Parathyroid adenoma (tissue), 2 donors: Measurements from ENCODE around the gene PBX2.

Experiments
- H2AFZ ChIP-seq: fragments of 300-600 bp; sonication (generic); one replicate; pipeline ENCODE4 v1.7.0; 2017; ENCODE audit warnings: antibody characterized with exemption, mild to moderate bottlenecking
- H3K27ac ChIP-seq: fragments of 300-600 bp; sonication (generic); one replicate; pipeline ENCODE4 v1.7.0; 2017
- H3K27me3 ChIP-seq: fragments of 300-600 bp; sonication (generic); one replicate; pipeline ENCODE4 v1.7.0; 2017; ENCODE audit warnings: low read length; ENCODE audit not compliant: control insufficient read depth, insufficient read depth
- H3K36me3 ChIP-seq: fragments of 300-600 bp; sonication (generic); one replicate; pipeline ENCODE4 v1.7.0; 2017; ENCODE audit warnings: low read length; ENCODE audit not compliant: control insufficient read depth, insufficient read depth
- H3K4me1 ChIP-seq: fragments of 300-600 bp; sonication (generic); one replicate; pipeline ENCODE4 v1.7.0; 2017; ENCODE audit warnings: control low read depth
- H3K4me2 ChIP-seq: fragments of 300-600 bp; sonication (generic); one replicate; pipeline ENCODE4 v1.7.0; 2017; ENCODE audit warnings: low read length
- H3K4me3 ChIP-seq: fragments of 300-600 bp; sonication (generic); one replicate; pipeline ENCODE4 v1.7.0; 2017; ENCODE audit warnings: low read depth, low read length
- H3K79me2 ChIP-seq: fragments of 300-600 bp; sonication (generic); one replicate; pipeline ENCODE4 v1.7.0; 2017; ENCODE audit warnings: control low read depth
- H3K9ac ChIP-seq: fragments of 300-600 bp; sonication (generic); one replicate; pipeline ENCODE4 v1.7.0; 2017; ENCODE audit warnings: mild to moderate bottlenecking
- H3K9me3 ChIP-seq: fragments of 300-600 bp; sonication (generic); one replicate; pipeline ENCODE4 v1.7.0; 2017; ENCODE audit warnings: low read length; ENCODE audit not compliant: control insufficient read depth
- CTCF ChIP-seq: fragments of 300-600 bp; sonication (generic); IDR thresholded peaks from one replicate; pipeline ENCODE4 v1.7.0; 2017; ENCODE audit warnings: antibody characterized with exemption, mild to moderate bottlenecking
- donor health status: primary hyperparathyroidism.

Gene PBX2

GRCh38 chr6:32191696-32192607 is 1.9 kb upstream of the PBX2 start:
- Histone ChIP-seq H3K4me2 (peak overlapping the region; percentile 12), H3K9me3 (no peaks in the 10 kb centered on the region), H3K27ac (peak overlapping the region; percentile 85), H3K79me2 (peaks cover 4% of the 10 kb centered on the region), H2AFZ (no peak overlapping the region), H3K27me3 (no peaks in the 10 kb centered on the region), H3K36me3 (no peaks in the 10 kb centered on the region), H3K4me1 (peaks cover 7% of the 10 kb centered on the region), H3K4me3 (peak overlapping the region; percentile 13), H3K9ac (no peak overlapping the region)
- TF ChIP-seq CTCF: no peak

GRCh38 chr6:32190911-32191677 is 1.1 kb upstream of the PBX2 start:
- H3K4me1 ChIP-seq: peaks cover 7% of the 10 kb centered on the region

GRCh38 chr6:32189742-32190053 is 304 bp downstream of the PBX2 start:
- H3K4me1 ChIP-seq: peaks cover 7% of the 10 kb centered on the region
- peaks cover 4% of the 10 kb centered on the region for H3K79me2 ChIP-seq
- H2AFZ ChIP-seq: peak overlapping the region; percentile 70
- no peak for TF ChIP-seq CTCF
- H3K9me3 ChIP-seq: no peaks in the 10 kb centered on the region
- H3K27me3 ChIP-seq: no peaks in the 10 kb centered on the region
- peak overlapping the region; percentile 72 for H3K4me3 ChIP-seq
- no peaks in the 10 kb centered on the region for H3K36me3 ChIP-seq
- H3K4me2 ChIP-seq: peak overlapping the region; percentile 84
- H3K27ac ChIP-seq: peak overlapping the region; percentile 85
- peak overlapping the region; percentile 42 for H3K9ac ChIP-seq

More at GRCh38 chr6:32190911-32191677, 1.1 kb upstream of the PBX2 start:
- no peak for TF ChIP-seq CTCF
- Histone ChIP-seq H2AFZ (peak overlapping the region; percentile 38), H3K27me3 (no peaks in the 10 kb centered on the region), H3K9ac (no peak overlapping the region), H3K9me3 (no peaks in the 10 kb centered on the region), H3K4me3 (peak overlapping the region; percentile 72), H3K36me3 (no peaks in the 10 kb centered on the region), H3K79me2 (peaks cover 4% of the 10 kb centered on the region), H3K4me2 (no peak overlapping the region), H3K27ac (peak overlapping the region; percentile 85)

- Histone ChIP-seq H2AFZ (peak overlapping the region; percentile 70), H3K4me1 (peaks cover 7% of the 10 kb centered on the region), H3K4me3 (peak overlapping the region; percentile 72), H3K36me3 (no peaks in the 10 kb centered on the region), H3K27ac (peak overlapping the region; percentile 85), H3K9ac (peak overlapping the region; percentile 42), H3K79me2 (peaks cover 4% of the 10 kb centered on the region), H3K27me3 (no peaks in the 10 kb centered on the region), H3K9me3 (no peaks in the 10 kb centered on the region), H3K4me2 (peak overlapping the region; percentile 84)
- TF ChIP-seq CTCF: no peak
Observed at GRCh38 chr6:32189069-32189741, 797 bp downstream of the PBX2 start.
